ENCODE data around the gene AURKAIP1. TPM values are rescaled to one million over a fixed set of nuclear protein-coding genes. Genes with fewer than 3 reads are reported as not detected.

Gene AURKAIP1
- total RNA-seq, 4 donors from 2014 or later = 98.4 to 152 (median 117) TPM

- Histone ChIP-seq H3K4me3 (peak overlapping the region; percentile 47 to 69 (median 57)), H3K9me3 (no peaks in the 10 kb centered on the region), H3K36me3 (peaks cover 0 to 25% (median 7%) of the 10 kb centered on the region in 4 donors), H3K27ac (replicated peaks in 1 of 4) (peak overlapping the region; percentile 81 to 88 (median 84)), H3K27me3 (peaks cover 0 to 74% (median 26%) of the 10 kb centered on the region in 4 donors), H3K4me1 (peaks cover 44 to 100% (median 94%) of the 10 kb centered on the region in 4 donors)
- WGBS = 29% methylated on average over 21 of the region's 26 CpGs
- TF ChIP-seq POLR2A (IDR thresholded peaks at IDR 0.05; ENCODE audit: low read depth) (no peak), POLR2AphosphoS5 (IDR thresholded peaks at IDR 0.05) (no peak), EP300 (IDR thresholded peaks at IDR 0.05) (no peak), CTCF (IDR thresholded peaks at IDR 0.05) (no peak)
- intact Hi-C loops (cut with DNase I) = no loop called here
- no peak for DNase-seq (ENCODE audit: extremely low spot score)
These were observed 18.1 kb downstream of the AURKAIP1 start for GRCh38 chr1:1356796-1357401.

- intact Hi-C loops (cut with DNase I) = no loop called here
- DNase-seq (ENCODE audit: extremely low spot score) = no peak
- 25% methylated on average over 7 of the region's 8 CpGs for WGBS
- H3K4me1 ChIP-seq = peaks cover 49 to 100% (median 94%) of the 10 kb centered on the region in 4 donors
- H3K27ac ChIP-seq (replicated peaks in 1 of 4) = peak overlapping the region; percentile 81 to 88 (median 84)
- peak overlapping the region; percentile 47 to 69 (median 57) for H3K4me3 ChIP-seq
- no peak for TF ChIP-seq POLR2AphosphoS5 (IDR thresholded peaks at IDR 0.05)
- no peak for TF ChIP-seq CTCF (IDR thresholded peaks at IDR 0.05)
- no peak for TF ChIP-seq POLR2A (IDR thresholded peaks at IDR 0.05; ENCODE audit: low read depth)
- TF ChIP-seq EP300 (IDR thresholded peaks at IDR 0.05) = no peak
- peaks cover 0 to 74% (median 26%) of the 10 kb centered on the region in 4 donors for H3K27me3 ChIP-seq
- H3K9me3 ChIP-seq = no peaks in the 10 kb centered on the region
- H3K36me3 ChIP-seq = peaks cover 0 to 25% (median 7%) of the 10 kb centered on the region in 4 donors
These were observed 18.7 kb downstream of the AURKAIP1 start for GRCh38 chr1:1356166-1356795.

- Histone ChIP-seq H3K27ac (replicated peaks in 1 of 4) (peak overlapping the region; percentile 81 to 88 (median 84)), H3K4me3 (peak overlapping the region; percentile 35 to 69 (median 44)), H3K27me3 (peaks cover 0 to 74% (median 26%) of the 10 kb centered on the region in 4 donors), H3K9me3 (no peaks in the 10 kb centered on the region), H3K36me3 (peaks cover 0 to 25% (median 7%) of the 10 kb centered on the region in 4 donors), H3K4me1 (peaks cover 43 to 93% (median 88%) of the 10 kb centered on the region in 4 donors)
- 0% methylated on average over 8 of the region's 52 CpGs for WGBS
- no peak for DNase-seq (ENCODE audit: extremely low spot score)
- intact Hi-C loops (cut with DNase I) = no loop called here
- no peak for TF ChIP-seq EP300 (IDR thresholded peaks at IDR 0.05)
- no peak for TF ChIP-seq POLR2AphosphoS5 (IDR thresholded peaks at IDR 0.05)
- TF ChIP-seq POLR2A (IDR thresholded peaks at IDR 0.05; ENCODE audit: low read depth) = no peak
- TF ChIP-seq CTCF (IDR thresholded peaks at IDR 0.05) = no peak
These were observed 19.6 kb downstream of the AURKAIP1 start for GRCh38 chr1:1355416-1355815.

- Histone ChIP-seq H3K4me1 (peaks cover 43 to 84% (median 80%) of the 10 kb centered on the region in 4 donors), H3K27ac (replicated peaks in 1 of 4) (peak overlapping the region; percentile 81 to 88 (median 84)), H3K4me3 (peak overlapping the region; percentile 35 to 69 (median 44)), H3K27me3 (peaks cover 0 to 68% (median 26%) of the 10 kb centered on the region in 4 donors), H3K9me3 (no peaks in the 10 kb centered on the region), H3K36me3 (peaks cover 0 to 25% (median 7%) of the 10 kb centered on the region in 4 donors)
- intact Hi-C loops (cut with DNase I) = no loop called here
- 51% methylated on average over 71 of the region's 116 CpGs for WGBS
- DNase-seq (ENCODE audit: extremely low spot score) = no peak
- TF ChIP-seq POLR2AphosphoS5 (IDR thresholded peaks at IDR 0.05) = no peak
- TF ChIP-seq CTCF (IDR thresholded peaks at IDR 0.05) = no peak
These were observed 20.4 kb downstream of the AURKAIP1 start for GRCh38 chr1:1354271-1355247.
